HUES48 (cell line): ENCODE results near the gene AUP1.
"Not testable (repeated sequence)": the region's sequence is repeated elsewhere in the genome, so short reads cannot be mapped to it uniquely, and the experiment has no call there.

Experiments used
- H3K27ac ChIP-seq: one replicate; pipeline ENCODE4 v1.7.0; 2013; ENCODE audit warnings: low read depth, low read length, inconsistent platforms
- H3K27me3 ChIP-seq: 2 replicates; pipeline ENCODE4 v1.6.1; 2013; ENCODE audit warnings: mild to moderate bottlenecking, low read length; ENCODE audit not compliant: control insufficient read depth, insufficient read depth
- H3K36me3 ChIP-seq: 2 replicates; pipeline ENCODE4 v1.6.1; 2013; ENCODE audit warnings: low read length; ENCODE audit not compliant: control insufficient read depth, insufficient read depth
- H3K4me1 ChIP-seq: 2 replicates; pipeline ENCODE4 v1.6.1; 2013; ENCODE audit warnings: mild to moderate bottlenecking, low read length; ENCODE audit not compliant: control insufficient read depth, insufficient read depth
- H3K4me3 ChIP-seq: 2 replicates; pipeline ENCODE4 v1.5.1; 2013; ENCODE audit warnings: mild to moderate bottlenecking, low read depth, low read length
- H3K9ac ChIP-seq: 2 replicates; pipeline ENCODE4 v1.6.1; 2013; ENCODE audit warnings: mild to moderate bottlenecking, low read depth, low read length, moderate library complexity
- H3K9me3 ChIP-seq: 2 replicates; pipeline ENCODE4 v1.6.1; 2013; ENCODE audit warnings: low read length; ENCODE audit not compliant: control insufficient read depth, insufficient read depth

AUP1 gene

GRCh38 chr2:74567881-74568280, 38.4 kb upstream of the AUP1 start:
- Histone ChIP-seq H3K4me1 (no peaks in the 10 kb centered on the region), H3K9me3 (no peaks in the 10 kb centered on the region), H3K4me3 (no peak overlapping the region), H3K27me3 (no peaks in the 10 kb centered on the region; the same call in 1 of the 2 replicates), H3K27ac (no peak overlapping the region), H3K36me3 (no peaks in the 10 kb centered on the region), H3K9ac (no peak overlapping the region)

- Histone ChIP-seq H3K27ac (no peak overlapping the region), H3K36me3 (no peaks in the 10 kb centered on the region), H3K9me3 (no peaks in the 10 kb centered on the region), H3K4me3 (no peak overlapping the region), H3K4me1 (no peaks in the 10 kb centered on the region), H3K27me3 (peaks cover 3% of the 10 kb centered on the region), H3K9ac (no peak overlapping the region)
These were observed 37.2 kb upstream of the AUP1 start for GRCh38 chr2:74566754-74567085.

GRCh38 chr2:74566076-74566753, 36.7 kb upstream of the AUP1 start:
- Histone ChIP-seq H3K4me1 (no peaks in the 10 kb centered on the region), H3K4me3 (no peak overlapping the region), H3K27me3 (peaks cover 6% of the 10 kb centered on the region), H3K27ac (no peak overlapping the region), H3K9me3 (no peaks in the 10 kb centered on the region), H3K36me3 (no peaks in the 10 kb centered on the region), H3K9ac (no peak overlapping the region)

GRCh38 chr2:74564222-74564621, 34.7 kb upstream of the AUP1 start:
- H3K4me1 ChIP-seq, result peaks cover 12% of the 10 kb centered on the region
- H3K27me3 ChIP-seq, result peaks cover 6% of the 10 kb centered on the region
- H3K36me3 ChIP-seq, result no peaks in the 10 kb centered on the region
- no peaks in the 10 kb centered on the region for H3K9me3 ChIP-seq
- no peak overlapping the region for H3K27ac ChIP-seq
- H3K4me3 ChIP-seq, result no peak overlapping the region
- H3K9ac ChIP-seq, result no peak overlapping the region

GRCh38 chr2:74562126-74562775, 32.7 kb upstream of the AUP1 start:
- peaks cover 6% of the 10 kb centered on the region for H3K27me3 ChIP-seq
- peaks cover 12% of the 10 kb centered on the region for H3K4me1 ChIP-seq
- H3K9ac ChIP-seq, result no peak overlapping the region
- no peak overlapping the region for H3K27ac ChIP-seq
- no peaks in the 10 kb centered on the region for H3K36me3 ChIP-seq
- H3K4me3 ChIP-seq, result no peak overlapping the region
- no peaks in the 10 kb centered on the region for H3K9me3 ChIP-seq

- H3K27ac ChIP-seq, H3K9me3 ChIP-seq: not testable (repeated sequence)
- H3K4me1 ChIP-seq, result peaks cover 12% of the 10 kb centered on the region
These were observed 31.5 kb upstream of the AUP1 start for GRCh38 chr2:74561022-74561421.

GRCh38 chr2:74560591-74560990, 31.1 kb upstream of the AUP1 start:
- peaks cover 15% of the 10 kb centered on the region for H3K27me3 ChIP-seq

More at GRCh38 chr2:74561022-74561421, 31.5 kb upstream of the AUP1 start:
- peaks cover 10% of the 10 kb centered on the region for H3K27me3 ChIP-seq
- H3K9ac ChIP-seq, H3K36me3 ChIP-seq, H3K4me3 ChIP-seq: not testable (repeated sequence)

GRCh38 chr2:74559912-74560311, 30.4 kb upstream of the AUP1 start:
- Histone ChIP-seq H3K4me3 (no peak overlapping the region), H3K9ac (no peak overlapping the region), H3K27me3 (peaks cover 21% of the 10 kb centered on the region), H3K27ac (no peak overlapping the region), H3K9me3 (no peaks in the 10 kb centered on the region), H3K36me3 (no peaks in the 10 kb centered on the region; the same call in 1 of the 2 replicates), H3K4me1 (peaks cover 12% of the 10 kb centered on the region)

More at GRCh38 chr2:74560591-74560990, 31.1 kb upstream of the AUP1 start:
- Histone ChIP-seq H3K27ac (no peak overlapping the region), H3K9me3 (no peaks in the 10 kb centered on the region), H3K4me3 (no peak overlapping the region), H3K9ac (no peak overlapping the region), H3K36me3 (no peaks in the 10 kb centered on the region; the same call in 1 of the 2 replicates), H3K4me1 (peaks cover 12% of the 10 kb centered on the region)

GRCh38 chr2:74558284-74559230, 29.1 kb upstream of the AUP1 start:
- Histone ChIP-seq H3K36me3 (no peaks in the 10 kb centered on the region; the same call in 1 of the 2 replicates), H3K9ac (no peak overlapping the region), H3K27ac (no peak overlapping the region), H3K9me3 (no peaks in the 10 kb centered on the region), H3K4me3 (no peak overlapping the region), H3K4me1 (peaks cover 12% of the 10 kb centered on the region), H3K27me3 (peaks cover 22% of the 10 kb centered on the region)

GRCh38 chr2:74556831-74557370, 27.4 kb upstream of the AUP1 start:
- no peak overlapping the region for H3K27ac ChIP-seq
- no peak overlapping the region for H3K9ac ChIP-seq

More at GRCh38 chr2:74556831-74557370, 27.4 kb upstream of the AUP1 start:
- H3K4me3 ChIP-seq, result no peak overlapping the region
- H3K27me3 ChIP-seq, result peaks cover 33% of the 10 kb centered on the region
- no peaks in the 10 kb centered on the region for H3K9me3 ChIP-seq
- no peaks in the 10 kb centered on the region; the same call in 1 of the 2 replicates for H3K36me3 ChIP-seq
- H3K4me1 ChIP-seq, result peaks cover 18% of the 10 kb centered on the region
